H1 (cell line): ENCODE data around the gene ELOVL3. TPM values are rescaled to one million over a fixed set of nuclear protein-coding genes. Genes with fewer than 3 reads are reported as not detected.

Source experiments
- CTCF ChIA-PET: fragments of 300-600 bp; sonication (Branson Sonifier 250); formaldehyde crosslinking; loops from one replicate; lab custom pipeline; 2021; ENCODE audit not compliant: partially characterized antibody; lab: Charles Lee
- POLR2A ChIA-PET: fragments of 300-600 bp; sonication (Branson Sonifier 250); formaldehyde crosslinking; loops from one replicate; lab custom pipeline; 2021; ENCODE audit warnings: inconsistent platforms; ENCODE audit not compliant: partially characterized antibody; lab: Charles Lee
- DNase-seq, 2 experiments: peaks; one replicate each; pipeline versions ENCODE4 v3.0.0 to v3.0.0-alpha.2; 2010 to 2022; ENCODE audit warnings: low spot score in 2 of 2, low read depth in 1 of 2, mixed read lengths in 1 of 2
- FAIRE-seq: peaks from 2 replicates; lab custom pipeline; 2011; peaks lifted over from hg19 to GRCh38; lab: Jason Lieb, UNC
- H2AFZ ChIP-seq: 2 replicates; pipeline ENCODE4 v1.8.1; 2012; ENCODE audit warnings: low read length, inconsistent platforms
- H2AK5ac ChIP-seq: 2 replicates; pipeline ENCODE4 v1.6.1; 2013; ENCODE audit warnings: low read depth, low read length
- H2BK120ac ChIP-seq: replicated peaks from 2 replicates; pipeline ENCODE3; 2013; ENCODE audit warnings: low read depth, low read length, inconsistent platforms
- H2BK12ac ChIP-seq: 2 replicates; pipeline ENCODE4 v1.6.1; 2013; ENCODE audit warnings: low read depth, low read length
- H2BK15ac ChIP-seq: 2 replicates; pipeline ENCODE4 v1.6.1; 2013; ENCODE audit warnings: low read length
- H2BK20ac ChIP-seq: 2 replicates; pipeline ENCODE4 v1.6.1; 2013; ENCODE audit warnings: low read length
- H2BK5ac ChIP-seq: 2 replicates; pipeline ENCODE4 v1.6.1; 2013; ENCODE audit warnings: low read depth, low read length
- H3K14ac ChIP-seq: 2 replicates; pipeline ENCODE4 v1.6.1; 2013; ENCODE audit warnings: inconsistent platforms; ENCODE audit not compliant: insufficient read length
- H3K18ac ChIP-seq: 2 replicates; pipeline ENCODE4 v1.6.1; 2013; ENCODE audit warnings: low read length; ENCODE audit errors: extremely low read depth
- H3K23ac ChIP-seq: 2 replicates; pipeline ENCODE4 v1.6.1; 2013; ENCODE audit warnings: inconsistent platforms; ENCODE audit not compliant: insufficient read length
- H3K23me2 ChIP-seq: 2 replicates; pipeline ENCODE4 v1.6.1; 2013; ENCODE audit warnings: low read depth, low read length
- H3K27ac ChIP-seq: 2 replicates; pipeline ENCODE4 v1.6.1; 2011; ENCODE audit warnings: low read depth, low read length, inconsistent platforms
- H3K27me3 ChIP-seq, 4 experiments: replicated peaks in 1 of 4; 1 replicate in 1 of 4; 2 replicates in 3 of 4; pipeline versions ENCODE4 v1.6.1 to v1.8.1; 2011 to 2013; ENCODE audit warnings: low read length in 3 of 4, mild to moderate bottlenecking in 3 of 4, inconsistent platforms in 2 of 4, mixed read lengths in 2 of 4, moderate library complexity in 1 of 4; ENCODE audit not compliant: control insufficient read depth in 3 of 4, insufficient read depth in 3 of 4; ENCODE audit errors: extremely low read depth in 1 of 4
- H3K36me3 ChIP-seq, 4 experiments: 2 replicates each; pipeline versions ENCODE4 v1.6.1 to v1.8.1; 2011 to 2013; ENCODE audit warnings: mild to moderate bottlenecking in 4 of 4, low read length in 3 of 4, moderate library complexity in 2 of 4, control low read depth in 1 of 4, inconsistent platforms in 1 of 4; ENCODE audit not compliant: insufficient read depth in 4 of 4, control insufficient read depth in 2 of 4
- H3K4ac ChIP-seq: replicated peaks from 2 replicates; pipeline ENCODE3; 2013; ENCODE audit warnings: low read length, low read depth, mixed read lengths, inconsistent platforms; ENCODE audit not compliant: insufficient read length
- H3K4me1 ChIP-seq, 4 experiments: replicated peaks in 1 of 4; 1 replicate in 1 of 4; 2 replicates in 3 of 4; pipeline versions ENCODE4 v1.6.1 to v1.8.1; 2011 to 2013; ENCODE audit warnings: low read length in 3 of 4, inconsistent platforms in 2 of 4, mixed read lengths in 1 of 4; ENCODE audit not compliant: insufficient read depth in 4 of 4, control insufficient read depth in 3 of 4
- H3K4me2 ChIP-seq, 2 experiments: 2 replicates each; pipeline versions ENCODE4 v1.6.1 to v1.8.1; 2011 to 2013; ENCODE audit warnings: low read depth in 2 of 2, low read length in 2 of 2, control low read depth in 1 of 2, inconsistent platforms in 1 of 2, mild to moderate bottlenecking in 1 of 2; ENCODE audit not compliant: insufficient read depth in 1 of 2
- H3K4me3 ChIP-seq, 4 experiments: fragments of 200-600, 300-600 bp in 1 of 4; sonication (generic), shearing (Covaris generic), sonication (Bioruptor Twin) in 1 of 4; 2 replicates each; pipeline versions ENCODE4 v1.5.1 to v1.8.1; 2011 to 2016; ENCODE audit warnings: low read length in 4 of 4, low read depth in 3 of 4, control low read depth in 2 of 4, inconsistent platforms in 2 of 4, mild to moderate bottlenecking in 2 of 4, mixed read lengths in 1 of 4, moderate library complexity in 1 of 4; ENCODE audit not compliant: insufficient read depth in 2 of 4; ENCODE audit errors: extremely low read depth in 1 of 4
- H3K56ac ChIP-seq: replicated peaks from 2 replicates; pipeline ENCODE3; 2013; ENCODE audit warnings: low read depth, mild to moderate bottlenecking, mixed read lengths, low read length, inconsistent platforms; ENCODE audit not compliant: insufficient read length
- H3K79me1 ChIP-seq: 2 replicates; pipeline ENCODE4 v1.6.1; 2013; ENCODE audit warnings: low read depth, low read length, control low read depth
- H3K79me2 ChIP-seq, 2 experiments: 2 replicates each; pipeline versions ENCODE4 v1.6.1 to v1.8.1; 2012 to 2013; ENCODE audit warnings: low read length in 2 of 2, mild to moderate bottlenecking in 2 of 2, inconsistent platforms in 1 of 2; ENCODE audit not compliant: insufficient read depth in 2 of 2, control insufficient read depth in 1 of 2
- H3K9ac ChIP-seq, 4 experiments: replicated peaks in 1 of 4; 1 replicate in 1 of 4; 2 replicates in 3 of 4; pipeline versions ENCODE4 v1.6.1 to v1.8.1; 2011 to 2013; ENCODE audit warnings: low read depth in 3 of 4, low read length in 3 of 4, control low read depth in 2 of 4, mild to moderate bottlenecking in 2 of 4, moderate library complexity in 2 of 4, inconsistent platforms in 1 of 4; ENCODE audit errors: extremely low read depth in 1 of 4
- H3K9me3 ChIP-seq, 2 experiments: 2 replicates each; pipeline versions ENCODE4 v1.6.1 to v1.8.1; 2012 to 2013; ENCODE audit warnings: mild to moderate bottlenecking in 2 of 2, moderate library complexity in 2 of 2, control low read depth in 1 of 2, inconsistent platforms in 1 of 2, low read depth in 1 of 2, low read length in 1 of 2, mixed read lengths in 1 of 2; ENCODE audit not compliant: insufficient read depth in 2 of 2
- H4K20me1 ChIP-seq, 2 experiments: replicated peaks in 1 of 2; 2 replicates each; pipeline versions ENCODE3 to v1.8.1; 2011 to 2013; ENCODE audit warnings: inconsistent platforms in 2 of 2, low read length in 2 of 2, mild to moderate bottlenecking in 1 of 2; ENCODE audit not compliant: insufficient read depth in 2 of 2, control insufficient read depth in 1 of 2
- H4K5ac ChIP-seq: 2 replicates; pipeline ENCODE4 v1.6.1; 2013; ENCODE audit warnings: low read length, low read depth, mixed read lengths, inconsistent platforms; ENCODE audit not compliant: insufficient read length
- H4K8ac ChIP-seq: 2 replicates; pipeline ENCODE4 v1.8.0; 2013; ENCODE audit warnings: mild to moderate bottlenecking, moderate library complexity, low read length, inconsistent platforms; ENCODE audit not compliant: insufficient read depth; ENCODE audit errors: extremely low read depth
- H4K91ac ChIP-seq: replicated peaks from 2 replicates; pipeline ENCODE3; 2013; ENCODE audit warnings: low read length, mixed read lengths, inconsistent platforms; ENCODE audit not compliant: insufficient read length
- CBX8 ChIP-seq: fragments of 300-800, 300-1000 bp; sonication (generic); IDR thresholded peaks from 2 replicates; pipeline ENCODE4 v1.7.1; 2016; ENCODE audit warnings: low read depth, low read length, borderline replicate concordance
- RBBP5 ChIP-seq: IDR thresholded peaks from 2 replicates; pipeline ENCODE4 v1.7.1; 2012; ENCODE audit warnings: low read depth, mild to moderate bottlenecking, inconsistent platforms, low read length, moderate library complexity, borderline replicate concordance
- SRF ChIP-seq: IDR thresholded peaks from 2 replicates; pipeline ENCODE4 v1.6.1; 2011; ENCODE audit warnings: mild to moderate bottlenecking, low read depth, low read length, moderate library complexity
- polyA plus RNA-seq, 7 experiments: library from polyadenylated mRNA; depleted of rRNA in 3 of 7; stranded (reverse) in 5 of 7; unstranded in 2 of 7; fragments of >200 nt in 5 of 7; fragments of 200-250 nt in 2 of 7; gene quantifications; 1 replicate in 5 of 7; 2 replicates in 1 of 7; 4 replicates in 1 of 7; pipeline versions ENCODE4 v1.2.1 to v1.2.3, GENCODE V29; 2011 to 2013; ENCODE audit warnings: missing spikeins in 2 of 7, mixed read lengths in 2 of 7
- total RNA-seq: library from RNA; stranded (reverse); fragmentation: NEBNext Ultra II Directional; extraction: Animal tissue kit (Norgen Biotek cat#: 25700); gene quantifications from 2 replicates; pipeline ENCODE4 v1.2.1, GENCODE V29; 2021

Gene ELOVL3
- total and polyA plus RNA-seq, 2 of the 8 experiments (the other 6 are each of a cell fraction or from before 2014, with no cell fraction given): 0.27 TPM; not detected in 1

- Histone ChIP-seq H3K27ac (no peak overlapping the region), H3K4ac (no peak overlapping the region), H3K23ac (no peak overlapping the region), H3K79me1 (no peaks in the 10 kb centered on the region; the same call in 1 of the 2 replicates), H2AK5ac (no peak overlapping the region), H3K4me2 (no peak overlapping the region), H2BK5ac (no peak overlapping the region), H2BK120ac (no peak overlapping the region), H4K20me1 (peaks cover 3 to 7% of the 10 kb centered on the region in 2 experiments), H3K36me3 (peaks cover 0 to 13% (median 3%) of the 10 kb centered on the region in 4 experiments; a peak in 4 of 8 replicates), H3K4me1 (no peaks in the 10 kb centered on the region), H3K23me2 (no peaks in the 10 kb centered on the region), H3K9ac (no peak overlapping the region; a peak in 1 of 7 replicates), H3K4me3 (no peak overlapping the region), H2AFZ (no peak overlapping the region), H2BK15ac (no peak overlapping the region), H3K14ac (no peak overlapping the region), H3K9me3 (no peaks in the 10 kb centered on the region), H3K79me2 (no peaks in the 10 kb centered on the region), H4K91ac (no peak overlapping the region), H3K27me3 (no peaks in the 10 kb centered on the region), H3K18ac (no peak overlapping the region), H3K56ac (no peak overlapping the region), H2BK12ac (no peak overlapping the region), H4K5ac (no peak overlapping the region), H2BK20ac (no peak overlapping the region), H4K8ac (no peak overlapping the region)
- DNase-seq: no peak
- no peak for FAIRE-seq
- no peak for TF ChIP-seq CBX8
- no peak for TF ChIP-seq SRF
- no peak for TF ChIP-seq RBBP5
- CTCF ChIA-PET: interaction anchor here (0.6 to 1.2 kb wide), 3 partner anchors 10 to 86 kb away, joined by 3 to 4 read pairs (median 3); no protein-coding TSS in a partner anchor
- POLR2A ChIA-PET: no interaction called here
Measured at GRCh38 chr10:102261196-102261595, 35.1 kb downstream of the ELOVL3 start.
